Measurements from ENCODE around the gene GRM8.

- TF ChIP-seq GLIS3 (CRISPR knock-in tag; IDR thresholded peaks at IDR 0.05), result no peak
- TF ChIP-seq ZC3H10 (CRISPR knock-in tag; IDR thresholded peaks at IDR 0.05), result no peak
- no peak for TF ChIP-seq CSDC2 (CRISPR knock-in tag; IDR thresholded peaks at IDR 0.05)
- no peak for TF ChIP-seq ISL1 (CRISPR knock-in tag; IDR thresholded peaks at IDR 0.05)
- TF ChIP-seq ZFP30 (CRISPR knock-in tag; IDR thresholded peaks at IDR 0.05), result no peak
- TF ChIP-seq RARB (CRISPR knock-in tag; IDR thresholded peaks at IDR 0.05), result no peak
Observed at GRCh38 chr7:126589068-126589684, 663.6 kb downstream of the GRM8 start.
